GM18508 (cell line): ENCODE measurements around the gene CAMKK2.
"Not testable (repeated sequence)": the region's sequence is repeated elsewhere in the genome, so short reads cannot be mapped to it uniquely, and the experiment has no call there.

Experiments used
- ATAC-seq: cut with Tn5 transposase; IDR thresholded peaks from one replicate; pipeline ENCODE4 v1.9.1; 2021; ENCODE audit warnings: moderate number of reproducible peaks; ENCODE audit not compliant: insufficient read depth, unreplicated experiment

CAMKK2 gene

DNA sequence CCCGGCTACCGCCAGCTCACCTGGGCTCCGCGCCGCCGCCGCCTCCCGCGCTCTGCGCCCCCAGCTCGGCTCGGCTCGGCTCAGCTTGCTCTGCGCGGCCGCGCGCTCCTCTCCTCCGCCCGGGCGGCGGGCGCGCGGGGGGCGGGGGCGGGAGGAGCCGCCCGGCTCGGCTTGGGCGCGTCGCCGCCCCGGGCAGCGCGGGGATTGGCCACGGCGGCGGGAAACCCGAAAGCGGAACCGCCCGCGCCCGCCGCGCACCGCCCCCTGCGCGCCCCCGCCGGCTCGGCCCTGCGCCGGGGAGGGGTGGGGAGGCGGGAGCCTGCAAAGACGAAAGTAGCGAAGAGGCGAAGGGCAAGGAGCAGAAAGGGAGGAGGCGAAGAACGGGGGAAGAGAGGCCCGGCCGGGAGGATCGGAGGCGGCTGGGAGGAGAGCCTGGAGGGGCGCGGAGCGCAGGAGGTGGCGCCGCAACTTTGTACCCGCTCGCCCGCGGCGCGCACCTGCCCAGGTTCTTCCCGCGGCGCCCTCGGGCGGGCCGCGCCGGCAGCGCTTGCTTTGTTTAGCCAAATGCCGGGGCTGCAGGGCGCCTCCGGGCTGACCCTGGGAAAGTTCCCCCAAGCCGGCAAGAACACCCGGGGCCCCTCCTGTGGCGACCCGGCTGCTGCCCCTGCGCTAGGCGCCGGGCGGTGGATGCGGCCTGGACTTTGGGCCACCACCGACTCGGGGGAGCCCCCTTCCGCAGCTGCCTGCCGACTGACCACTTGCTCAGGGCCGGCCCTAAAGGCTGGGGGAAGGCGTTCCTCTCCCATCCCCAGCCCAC, at the start of gene CAMKK2:
Gene CAMKK2, minus strand, starts transcription at position 92 of the 817 bp plus-strand sequence. CDS start 22,183 bp downstream, outside the sequence.
- ATAC-seq: no peak

DNA sequence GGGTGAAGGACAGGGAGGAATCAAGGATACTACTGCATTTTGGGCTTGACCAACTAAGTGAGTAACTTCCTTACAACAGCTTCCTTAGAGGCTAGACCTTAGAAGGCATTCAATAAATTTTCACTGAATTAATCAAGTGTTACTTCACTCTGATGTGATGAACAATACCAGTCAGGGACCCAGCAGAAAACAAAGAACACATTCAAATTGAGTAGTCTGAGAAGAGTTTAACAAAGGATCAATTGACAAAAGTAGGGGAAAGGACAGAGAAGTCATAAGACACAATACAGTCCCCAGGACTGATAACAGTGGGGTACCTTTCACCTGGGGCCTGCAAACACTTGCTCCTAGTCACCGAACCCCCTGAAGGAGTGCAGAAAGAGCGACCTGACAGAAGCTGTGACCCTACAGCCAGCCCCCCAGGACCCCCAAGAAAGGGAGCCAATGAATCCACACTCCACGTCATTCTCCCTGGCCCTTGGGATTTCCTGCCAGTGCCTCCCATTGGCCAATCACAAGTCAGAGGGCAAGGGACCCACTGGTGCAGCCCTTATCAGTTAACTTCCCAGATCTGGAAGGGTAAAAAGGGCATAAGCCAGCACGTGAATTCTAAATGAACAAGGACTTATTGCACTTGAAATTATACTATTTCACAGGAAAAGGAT, 48.8 kb upstream of the CAMKK2 start:
- ATAC-seq: no peak

DNA sequence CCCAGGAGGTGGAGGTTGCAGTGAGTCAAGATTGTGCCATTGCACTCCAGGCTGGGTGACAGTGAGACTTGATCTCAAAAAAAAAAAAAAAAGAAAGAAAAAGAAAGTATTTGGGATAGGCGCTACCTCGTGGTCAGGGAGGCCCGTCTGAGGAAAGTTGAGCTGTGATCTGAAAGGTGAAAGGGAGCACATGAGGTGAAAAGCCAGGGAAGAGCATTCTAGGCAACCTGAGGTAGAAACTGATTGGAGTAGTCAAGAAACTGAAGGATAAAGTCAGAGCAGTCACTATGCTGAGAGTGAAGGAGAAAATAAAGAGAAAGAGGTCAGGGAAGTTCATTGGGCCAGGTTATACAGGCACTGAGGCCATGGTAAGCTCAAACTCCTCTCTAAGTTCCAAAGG, 48.0 kb upstream of the CAMKK2 start:
- ATAC-seq: no peak

DNA sequence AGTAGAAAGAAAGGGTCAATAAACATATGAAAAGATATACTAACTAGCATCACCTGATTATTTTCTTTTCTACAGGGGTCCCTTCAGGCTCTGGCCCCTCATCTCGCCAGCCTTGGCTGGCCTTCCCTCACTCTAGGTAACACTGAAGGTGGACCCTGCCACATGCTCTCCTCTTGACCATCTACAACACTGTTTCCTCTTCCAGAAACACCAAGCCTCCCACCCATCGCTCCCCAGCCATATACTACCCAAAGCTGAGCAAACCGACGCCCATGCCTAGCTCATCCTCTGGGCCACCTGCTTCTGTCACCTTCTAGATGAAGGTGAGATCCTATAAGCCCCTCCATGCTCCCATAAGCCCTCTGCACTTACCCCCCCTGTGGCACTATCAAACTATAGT, 40.9 kb upstream of the CAMKK2 start:
- ATAC-seq: no peak

DNA sequence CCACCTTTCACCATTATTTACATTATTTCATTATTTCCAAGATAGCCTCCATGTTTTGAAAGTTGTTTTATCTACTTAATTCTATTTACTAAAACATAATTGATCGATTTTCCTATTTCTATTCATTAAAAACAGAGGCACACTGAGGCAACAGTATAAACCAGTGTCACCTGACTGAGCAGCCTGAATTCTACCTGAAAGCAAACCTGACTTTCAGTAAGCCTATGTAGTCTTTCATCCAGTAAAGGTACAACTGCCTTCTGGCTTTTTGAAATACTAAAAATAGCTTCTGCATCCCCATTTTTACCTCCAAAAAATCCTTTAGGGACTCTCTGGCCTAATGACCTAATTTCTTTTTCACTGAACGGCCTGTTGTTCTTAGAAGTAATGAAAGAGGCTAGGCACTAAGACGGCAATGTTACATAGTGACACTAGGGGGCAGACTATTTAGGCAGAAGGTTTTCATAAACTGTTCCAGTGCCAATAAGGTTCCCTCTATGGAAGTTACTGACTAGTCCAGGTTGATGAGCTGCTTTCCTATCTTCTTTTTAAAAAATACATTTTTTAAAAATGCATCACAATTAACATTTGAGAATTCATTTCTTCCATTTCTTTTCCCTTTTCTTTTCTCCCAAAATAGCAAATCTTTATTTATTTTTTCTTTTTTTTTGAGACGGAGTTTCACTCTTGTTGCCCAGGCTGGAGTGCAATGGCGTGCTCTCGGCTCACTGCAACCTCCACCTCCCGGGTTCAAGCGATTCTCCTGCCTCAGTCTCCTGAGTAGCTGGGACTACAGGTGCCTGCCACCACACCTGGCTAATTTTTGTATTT, 38.2 kb upstream of the CAMKK2 start:
- no peak for ATAC-seq

DNA sequence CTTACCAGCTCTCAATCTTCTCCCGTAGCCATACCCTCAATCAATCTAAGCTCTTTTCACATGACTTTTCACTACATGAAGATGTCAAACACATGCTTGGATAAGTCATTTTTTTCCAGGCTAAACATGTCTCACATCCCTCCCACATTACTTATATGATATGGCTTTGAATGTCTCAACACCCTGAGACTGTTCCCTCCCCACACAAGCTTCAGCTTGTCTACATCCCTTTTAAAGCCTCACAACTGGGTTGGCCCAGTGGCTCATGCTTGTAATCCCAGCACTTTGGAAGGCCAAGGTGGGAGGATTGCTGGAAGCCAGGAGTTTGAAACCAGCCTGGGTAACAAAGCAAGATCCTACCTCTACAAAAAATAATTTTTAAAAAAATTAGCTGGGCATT, 37.2 kb upstream of the CAMKK2 start:
- no peak for ATAC-seq

DNA sequence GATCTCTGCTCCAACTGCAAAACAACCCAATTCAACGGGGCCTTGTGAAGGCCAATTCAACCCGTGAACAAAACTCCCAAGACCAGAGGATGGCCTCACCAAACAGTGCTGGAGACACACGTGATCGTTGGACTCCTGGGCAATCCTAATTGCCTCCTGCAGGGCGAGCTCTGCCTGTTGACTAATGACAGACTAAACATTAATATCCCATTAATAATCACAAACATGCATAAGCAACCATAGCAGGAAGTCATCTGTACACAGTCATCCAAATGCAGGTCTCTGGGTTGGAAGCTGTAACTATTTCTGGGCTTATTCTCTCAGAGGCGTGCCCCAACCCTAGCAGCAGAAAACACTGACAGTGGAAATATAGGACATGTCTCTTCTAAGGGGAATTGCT, 34.7 kb upstream of the CAMKK2 start:
- no peak for ATAC-seq

DNA sequence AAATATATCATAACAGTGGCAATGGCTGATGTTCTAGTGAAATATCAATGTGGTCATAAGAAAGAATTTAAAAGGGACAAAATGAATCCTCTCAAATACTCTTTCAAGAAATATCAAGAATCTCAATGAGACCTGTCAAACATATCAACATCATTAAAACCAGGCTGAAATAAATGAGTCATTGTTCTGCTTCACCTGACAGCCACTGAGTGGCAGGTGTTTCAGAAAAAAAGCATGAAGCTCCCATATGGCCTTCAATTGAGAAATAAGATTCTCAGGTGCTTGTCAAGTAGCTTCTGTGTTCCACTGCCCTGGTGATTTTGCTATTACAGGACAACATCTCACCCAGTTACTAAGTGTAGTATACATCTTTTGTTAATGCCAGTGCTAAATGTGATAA, 34.2 kb upstream of the CAMKK2 start:
- no peak for ATAC-seq

DNA sequence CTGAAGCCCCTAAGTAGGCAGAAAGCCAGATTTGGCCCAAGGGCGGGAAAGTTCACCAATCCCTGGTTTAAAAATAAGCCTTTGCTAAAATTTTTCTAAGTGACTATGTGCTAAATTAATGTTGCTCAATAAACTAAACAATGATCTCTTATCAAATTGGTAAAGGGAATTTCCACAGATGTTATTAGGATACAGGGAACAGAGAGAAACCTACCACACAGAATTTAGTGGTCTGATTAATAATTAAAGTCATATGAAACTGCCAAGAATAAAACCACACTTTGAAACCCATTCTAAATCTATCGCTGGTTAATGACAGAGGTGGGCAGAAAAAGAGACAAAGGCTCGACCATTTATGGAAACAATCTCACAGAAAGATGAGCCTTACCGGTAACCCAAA, 33.7 kb upstream of the CAMKK2 start:
- ATAC-seq: no peak

DNA sequence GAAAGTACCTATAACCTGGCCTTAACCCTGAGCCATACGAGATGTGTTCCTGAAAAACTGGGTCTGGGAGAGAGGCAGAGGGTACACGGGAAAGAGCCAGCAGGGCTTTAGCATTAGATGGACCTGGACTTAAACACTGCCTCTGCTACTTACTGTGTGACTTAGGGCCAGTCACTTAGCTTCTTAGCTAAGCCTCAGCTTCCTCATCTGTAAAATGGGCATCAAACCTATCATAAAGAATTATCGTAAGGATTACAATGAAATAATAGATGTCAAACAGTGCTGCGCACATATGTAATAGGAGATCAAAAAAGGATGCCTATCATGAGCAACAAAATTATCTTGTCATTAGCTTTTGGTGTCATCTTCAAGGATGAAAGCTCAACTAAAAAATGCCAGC, 32.1 kb upstream of the CAMKK2 start:
- no peak for ATAC-seq

DNA sequence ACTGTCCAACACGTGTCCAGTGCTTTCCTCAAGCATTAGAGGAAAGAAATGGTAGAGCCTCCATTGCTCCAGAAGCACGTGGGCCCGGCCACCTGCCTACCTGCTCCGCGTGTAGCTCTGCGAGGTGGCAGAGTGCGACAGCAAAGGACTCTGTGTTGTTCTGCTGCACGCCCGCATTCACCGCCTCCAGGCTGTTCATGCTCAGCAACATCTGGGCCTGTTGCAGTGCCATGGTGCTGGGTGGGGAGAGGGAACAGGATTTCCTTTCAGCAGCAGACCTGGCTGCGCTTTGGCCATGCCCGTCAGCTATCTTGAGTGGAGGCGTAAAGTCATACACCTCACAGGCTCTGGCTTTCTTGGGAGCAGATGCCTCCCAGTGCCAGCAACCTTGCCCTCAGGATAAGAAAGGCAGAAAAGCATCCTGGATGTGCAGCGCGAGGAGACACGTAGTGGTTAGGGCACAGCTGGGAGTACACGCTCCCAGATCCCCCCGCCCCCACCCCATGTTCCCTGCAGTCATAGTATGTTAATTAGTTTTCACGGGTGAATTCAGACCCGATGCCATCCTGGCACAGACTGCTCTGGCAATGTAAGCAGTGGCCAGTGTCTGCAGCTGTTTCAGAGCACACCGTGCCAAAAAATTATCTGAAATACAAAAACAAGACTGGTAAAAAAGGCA, 30.6 kb upstream of the CAMKK2 start:
- no peak for ATAC-seq

DNA sequence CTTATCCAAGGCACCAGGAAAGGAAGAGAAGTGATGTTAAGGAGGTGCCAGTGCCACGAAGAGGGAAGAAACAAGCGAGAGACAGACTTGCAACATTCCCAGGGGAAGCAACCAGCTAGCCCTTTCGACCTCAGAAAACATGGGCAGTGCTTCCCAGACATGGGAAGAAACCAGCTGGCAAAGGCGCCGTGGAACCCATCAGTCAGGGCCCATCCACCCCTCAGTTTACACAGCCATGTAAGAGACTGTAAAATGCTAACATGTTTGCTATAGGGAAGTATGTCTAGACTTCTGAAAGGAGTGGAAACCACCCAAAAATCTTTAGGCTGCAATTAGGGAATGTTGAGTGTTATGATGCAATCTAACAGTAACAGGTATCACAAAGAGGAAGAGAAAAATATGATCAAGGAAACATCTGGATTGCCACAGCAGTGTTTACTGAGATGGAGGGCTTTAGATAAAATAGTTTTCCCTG, 29.4 kb upstream of the CAMKK2 start:
- no peak for ATAC-seq

DNA sequence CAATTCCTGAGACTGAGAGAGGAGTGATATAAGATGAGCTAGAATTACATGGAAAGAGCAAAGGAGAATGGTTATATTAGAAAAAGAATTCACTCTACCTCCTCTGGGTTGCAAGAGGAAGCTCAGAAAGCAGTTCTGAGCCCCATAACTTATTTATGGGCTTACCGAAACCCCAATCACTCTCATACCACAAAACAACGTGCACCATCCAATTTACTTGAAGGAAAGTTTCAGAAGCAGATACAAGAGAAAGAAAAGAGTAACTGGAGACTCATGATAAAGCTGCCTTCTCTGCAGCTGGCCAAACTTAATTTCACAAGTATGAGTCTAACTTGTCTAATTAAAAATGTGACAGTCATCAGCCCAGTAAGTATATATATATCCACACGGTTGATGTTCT, 27.4 kb upstream of the CAMKK2 start:
- ATAC-seq: no peak

DNA sequence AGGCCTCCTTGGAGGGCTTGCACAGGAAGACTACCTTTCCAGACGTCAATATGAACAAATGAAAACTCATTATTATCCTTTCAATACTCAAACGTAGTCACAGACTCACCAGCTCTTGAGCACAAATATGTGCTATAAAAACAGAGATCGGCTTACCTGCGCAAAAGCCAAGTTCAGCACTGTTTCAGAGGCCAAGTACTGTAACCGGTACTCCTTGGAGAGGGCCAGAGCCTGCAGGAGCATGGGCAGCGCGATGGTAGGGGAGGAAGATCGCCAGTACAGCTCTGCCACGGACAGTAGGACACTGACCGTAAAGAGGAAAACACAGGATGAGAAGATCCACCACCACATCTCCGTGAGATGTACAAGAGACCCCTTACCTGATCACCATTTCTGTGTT, 21.6 kb upstream of the CAMKK2 start:
- no peak for ATAC-seq

DNA sequence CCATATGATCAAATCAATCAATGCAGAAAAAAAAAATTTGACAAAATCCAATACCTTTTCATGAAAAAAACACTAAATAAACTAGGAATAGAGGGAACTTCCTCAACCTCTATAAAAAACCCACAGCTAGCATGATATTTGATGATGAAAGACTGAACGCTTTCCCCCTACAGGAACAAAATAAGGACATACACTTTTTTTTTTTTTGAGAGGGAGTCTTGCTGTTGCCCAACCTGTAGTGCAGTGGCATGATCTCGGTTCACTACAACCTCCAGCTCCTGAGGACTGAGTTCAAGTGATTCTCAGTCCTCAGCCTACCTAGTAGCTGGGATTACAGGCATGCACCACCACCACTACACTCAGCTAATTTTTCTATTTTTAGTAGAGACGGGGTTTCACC, 17.9 kb upstream of the CAMKK2 start:
- no peak for ATAC-seq

DNA sequence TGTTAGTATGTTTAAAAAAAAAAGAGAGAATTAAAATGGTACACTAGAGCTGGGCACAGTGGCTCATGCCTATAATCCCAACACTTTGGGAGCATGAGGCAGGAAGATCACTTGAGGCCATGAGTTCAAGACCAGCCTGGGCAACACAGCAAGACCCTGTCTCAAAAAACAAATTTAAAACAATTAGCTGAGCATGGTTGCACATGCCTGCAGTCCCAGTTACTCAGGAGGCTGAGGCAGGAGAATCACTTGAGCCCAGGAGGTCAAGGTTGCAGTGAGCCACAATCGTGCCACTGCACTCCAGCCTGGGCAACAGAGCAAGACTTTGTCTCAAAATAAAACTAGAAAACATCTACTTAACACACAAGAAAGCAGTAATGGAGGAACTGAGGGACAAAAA, 13.7 kb upstream of the CAMKK2 start:
- not testable (repeated sequence) for ATAC-seq

DNA sequence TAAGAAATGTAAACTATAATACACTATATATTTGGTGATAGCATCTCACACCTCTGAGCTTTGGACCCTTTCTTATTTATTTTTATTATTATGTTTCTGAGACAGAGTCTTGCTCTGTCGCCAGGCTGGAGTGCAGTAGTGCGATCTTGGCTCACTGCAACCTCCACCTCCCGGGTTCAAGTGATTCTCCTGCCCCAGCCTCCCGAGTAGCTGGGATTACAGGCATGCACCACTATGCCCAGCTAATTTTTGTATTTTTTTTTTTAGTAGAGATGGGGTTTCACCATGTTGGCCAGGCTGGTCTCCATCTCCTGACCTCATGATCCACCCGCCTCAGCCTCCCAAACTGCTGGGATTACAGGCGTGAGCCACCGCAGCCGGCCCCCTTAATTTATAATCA, 10.9 kb upstream of the CAMKK2 start:
- not testable (repeated sequence) for ATAC-seq

DNA sequence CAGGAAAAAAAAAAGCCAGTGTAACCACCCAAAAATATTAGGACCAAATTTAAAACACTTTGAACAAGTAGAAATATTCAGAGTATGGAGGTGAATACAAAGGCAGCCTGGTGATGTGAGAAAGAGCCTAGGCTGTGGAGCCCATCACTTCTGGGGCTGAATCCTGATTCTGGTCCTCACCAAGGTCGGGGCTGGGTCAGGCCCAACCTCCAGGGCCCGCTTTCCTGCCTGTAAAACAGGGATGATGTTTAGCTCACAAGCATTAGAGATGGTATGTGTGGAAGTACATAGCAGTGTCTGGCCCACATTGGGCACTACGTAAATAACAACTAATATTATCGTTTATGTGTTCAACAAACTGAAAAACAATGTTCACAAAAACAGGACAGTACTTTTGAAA, 7.8 kb upstream of the CAMKK2 start:
- ATAC-seq: no peak

DNA sequence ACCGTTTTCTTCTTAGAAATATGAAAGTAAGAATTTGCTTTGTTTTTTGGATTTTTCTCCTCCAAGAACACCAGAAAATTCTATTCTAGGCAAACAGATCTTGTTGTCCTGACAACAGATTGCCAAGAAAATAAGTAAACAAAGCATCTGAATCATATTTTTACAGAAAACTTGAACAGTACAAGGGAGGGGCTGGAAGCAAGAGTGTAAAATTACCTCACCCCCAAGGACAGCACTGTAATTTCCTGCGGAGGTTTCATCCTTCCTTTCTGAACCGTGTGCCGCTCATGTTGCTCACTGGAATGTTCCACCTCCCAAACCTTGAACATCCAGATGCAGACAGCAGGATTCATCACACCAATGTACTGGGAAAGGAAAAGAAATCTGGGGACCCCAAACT, 5.4 kb upstream of the CAMKK2 start:
- no peak for ATAC-seq

DNA sequence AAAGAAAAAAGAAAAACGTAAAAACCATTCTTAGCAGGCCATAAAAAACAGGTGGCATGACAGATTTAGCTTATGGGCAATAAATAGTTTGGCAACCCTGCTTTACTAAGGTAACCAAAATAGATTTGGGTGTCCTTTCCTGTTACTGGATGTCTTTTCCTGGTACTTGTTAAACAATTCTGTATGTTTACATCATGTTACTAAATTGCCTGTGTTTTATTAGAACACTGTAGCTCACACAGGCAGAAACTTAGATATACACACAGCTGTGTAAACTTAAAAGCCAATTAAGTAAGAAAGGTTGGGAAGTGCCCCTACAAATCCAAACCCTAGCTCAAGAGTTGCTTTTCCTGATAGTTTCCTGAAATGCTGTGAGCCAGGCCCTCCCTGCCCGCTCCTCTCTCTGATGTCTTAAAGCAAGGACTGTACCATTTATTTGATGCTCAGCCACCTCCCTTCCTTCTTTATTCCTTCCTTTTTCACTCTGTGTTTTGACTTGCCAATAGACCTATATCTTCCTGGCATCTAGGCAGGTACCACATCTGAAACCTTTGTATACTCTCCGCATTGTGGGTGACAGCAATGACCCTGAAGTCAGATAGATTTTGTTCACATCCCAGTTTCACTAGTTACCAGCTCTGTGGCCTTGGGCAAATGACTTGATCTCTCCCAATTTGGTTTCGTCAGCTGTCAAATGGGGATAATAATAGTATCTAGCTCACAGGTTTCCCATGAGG, 3.7 kb upstream of the CAMKK2 start:
- no peak for ATAC-seq
